Liver (tissue), 9 donors: ENCODE measurements around the gene NAALADL1. TPM values are rescaled to one million over a fixed set of nuclear protein-coding genes. Genes with fewer than 3 reads are reported as not detected.

Source experiments
- DNase-seq: peaks from one replicate; pipeline ENCODE4 v3.0.0-alpha.2; 2017; ENCODE audit warnings: low spot score
- H3K27ac ChIP-seq, 2 donors: one replicate each; pipeline ENCODE4 v1.7.0; 2013; ENCODE audit warnings: inconsistent platforms in 2 of 2, low read length in 2 of 2, control low read depth in 1 of 2, low read depth in 1 of 2, mild to moderate bottlenecking in 1 of 2
- H3K27me3 ChIP-seq, 4 donors: one replicate each; pipeline versions ENCODE4 v1.6.1 to v1.7.0; 2013; ENCODE audit warnings: low read length in 3 of 4, inconsistent platforms in 1 of 4, mild to moderate bottlenecking in 1 of 4, moderate library complexity in 1 of 4; ENCODE audit not compliant: control insufficient read depth in 4 of 4, insufficient read depth in 4 of 4
- H3K36me3 ChIP-seq, 4 donors: one replicate each; pipeline versions ENCODE4 v1.6.1 to v1.7.0; 2013; ENCODE audit warnings: low read length in 3 of 4, mild to moderate bottlenecking in 3 of 4, low read depth in 1 of 4, moderate library complexity in 1 of 4; ENCODE audit not compliant: control insufficient read depth in 4 of 4, insufficient read depth in 3 of 4
- H3K4me1 ChIP-seq, 4 donors: one replicate each; pipeline versions ENCODE4 v1.6.1 to v1.7.0; 2013; ENCODE audit warnings: low read length in 3 of 4, mild to moderate bottlenecking in 3 of 4, moderate library complexity in 1 of 4; ENCODE audit not compliant: control insufficient read depth in 4 of 4, insufficient read depth in 4 of 4
- H3K4me3 ChIP-seq, 3 donors: one replicate each; pipeline versions ENCODE4 v1.6.1 to v1.7.0; 2013; ENCODE audit warnings: low read length in 3 of 3, control low read depth in 1 of 3, low read depth in 1 of 3, mild to moderate bottlenecking in 1 of 3
- H3K9ac ChIP-seq, 2 donors: one replicate each; pipeline ENCODE4 v1.7.0; 2013; ENCODE audit warnings: low read length in 2 of 2, mild to moderate bottlenecking in 2 of 2, moderate library complexity in 2 of 2, control low read depth in 1 of 2, low read depth in 1 of 2
- H3K9me3 ChIP-seq, 4 donors: one replicate each; pipeline versions ENCODE4 v1.6.1 to v1.7.0; 2013; ENCODE audit warnings: low read length in 3 of 4; ENCODE audit not compliant: control insufficient read depth in 4 of 4
- ATF3 ChIP-seq: IDR thresholded peaks from 2 replicates; pipeline ENCODE4 v1.6.1; 2016; ENCODE audit warnings: antibody characterized with exemption
- CTCF ChIP-seq: fragments of 150-350 bp; IDR thresholded peaks from 2 replicates; pipeline ENCODE4 v1.5.1; 2017; ENCODE audit warnings: improper control_type of control experiment, low read depth, low read length; ENCODE audit not compliant: missing input control
- FOXA1 ChIP-seq: IDR thresholded peaks from 2 replicates; pipeline ENCODE4 v1.6.1; 2016; ENCODE audit warnings: antibody characterized with exemption
- GABPA ChIP-seq, 2 donors: IDR thresholded peaks in 1 of 2; conservative IDR thresholded peaks in 1 of 2; 2 replicates each; pipeline ENCODE4 v1.6.1; 2016; ENCODE audit warnings: antibody characterized with exemption in 2 of 2, mild to moderate bottlenecking in 1 of 2, moderate library complexity in 1 of 2
- HNF4A ChIP-seq, 2 donors: conservative IDR thresholded peaks; 2 replicates each; pipeline ENCODE4 v1.6.1; 2016; ENCODE audit warnings: antibody characterized with exemption in 2 of 2, mild to moderate bottlenecking in 2 of 2
- HNF4G ChIP-seq: IDR thresholded peaks from 2 replicates; pipeline ENCODE4 v1.6.1; 2016; ENCODE audit warnings: antibody characterized with exemption
- JUND ChIP-seq, 2 donors: IDR thresholded peaks; 2 replicates each; pipeline ENCODE4 v1.6.1; 2016; ENCODE audit warnings: antibody characterized with exemption in 2 of 2
- MAX ChIP-seq: IDR thresholded peaks from 2 replicates; pipeline ENCODE4 v1.6.1; 2016; ENCODE audit warnings: antibody characterized with exemption
- NR2F2 ChIP-seq: IDR thresholded peaks from 2 replicates; pipeline ENCODE4 v1.6.1; 2016; ENCODE audit warnings: antibody characterized with exemption
- RAD21 ChIP-seq, 2 donors: IDR thresholded peaks; 2 replicates each; pipeline ENCODE4 v1.6.1; 2016; ENCODE audit warnings: antibody characterized with exemption in 2 of 2, mild to moderate bottlenecking in 2 of 2
- SP1 ChIP-seq: IDR thresholded peaks from 2 replicates; pipeline ENCODE4 v1.6.1; 2018; ENCODE audit warnings: antibody characterized with exemption, mild to moderate bottlenecking
- TAF1 ChIP-seq: conservative IDR thresholded peaks from 2 replicates; pipeline ENCODE4 v1.6.1; 2016; ENCODE audit warnings: antibody characterized with exemption, mild to moderate bottlenecking
- YY1 ChIP-seq: IDR thresholded peaks from 2 replicates; pipeline ENCODE4 v1.6.1; 2016; ENCODE audit warnings: antibody characterized with exemption, mild to moderate bottlenecking
- WGBS: extraction: QIAGEN DNeasy Blood & Tissue Kit; methylation state at CpG from one replicate; pipeline ENCODE4 v1.1.7; 2013; 5-methylcytosine and 5-hydroxymethylcytosine counted together
- polyA plus RNA-seq, 2 donors: library from polyadenylated mRNA; stranded (reverse) in 1 of 2; unstranded in 1 of 2; fragments of 200-250 nt in 1 of 2; fragments of >200 nt in 1 of 2; fragmentation: Nextera tagmentation in 1 of 2; extraction: Ambion mirVana in 1 of 2; gene quantifications; one replicate each; pipeline versions ENCODE4 v1.2.1 to v1.2.3, GENCODE V29; 2013 to 2015
- total RNA-seq, 2 donors: library from RNA; depleted of rRNA; stranded (reverse); fragments of >200 nt; gene quantifications; one replicate each; pipeline ENCODE4 v1.2.3, GENCODE V29; 2014
- TF ChIP-seq, protein P1 (sequence below): IDR thresholded peaks from 2 replicates; pipeline ENCODE4 v1.6.1; 2016; ENCODE audit warnings: antibody characterized with exemption, mild to moderate bottlenecking
- donor health status: healthy.
- donor health status: healthy.
- donor health status: healthy.
- donor health status: healthy.
- donor health status: healthy.

Gene NAALADL1
- total and polyA plus RNA-seq, 4 donors: 1.2 to 2.1 (median 1.6) TPM

- Histone ChIP-seq H3K27me3 (no peaks in the 10 kb centered on the region), H3K9me3 (no peaks in the 10 kb centered on the region), H3K4me3 (no peak overlapping the region), H3K27ac (no peak overlapping the region), H3K9ac (no peak overlapping the region), H3K4me1 (peaks cover 0 to 10% (median 6%) of the 10 kb centered on the region in 4 donors), H3K36me3 (peaks cover 3 to 38% (median 18%) of the 10 kb centered on the region in 4 donors)
- WGBS: 92% methylated on average over 11 of the region's 11 CpGs
- TF ChIP-seq MAX (no peak), JUND (IDR thresholded peaks at IDR 0.05) (no peak), NR2F2 (no peak), CTCF (no peak), HNF4G (no peak)
- no peak for DNase-seq
Observed at GRCh38 chr11:65035579-65035978, 22.8 kb downstream of the NAALADL1 start.

DNA sequence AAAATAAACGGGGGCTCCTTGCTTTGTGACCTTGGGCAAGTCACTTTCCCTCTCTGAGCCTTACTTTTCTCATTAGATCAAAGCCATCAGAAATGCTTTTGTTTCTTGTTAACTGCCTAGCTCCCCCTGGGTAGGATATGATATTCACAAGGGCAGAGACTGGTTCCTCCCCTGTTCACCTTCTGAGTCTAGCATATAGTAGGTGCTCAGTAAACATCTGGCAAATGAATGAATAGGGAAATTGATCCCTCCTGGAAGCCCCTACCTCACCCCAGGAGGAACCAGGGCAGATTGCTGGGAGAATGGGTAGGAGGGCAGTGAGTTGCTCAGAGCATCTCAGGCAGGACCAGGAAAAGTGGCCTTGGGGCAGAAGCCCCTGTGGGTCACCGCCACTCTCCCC, 23.9 kb downstream of the NAALADL1 start:
- Histone ChIP-seq H3K9ac (no peak overlapping the region), H3K4me3 (no peak overlapping the region), H3K9me3 (no peaks in the 10 kb centered on the region), H3K27me3 (no peaks in the 10 kb centered on the region), H3K36me3 (peaks cover 3 to 38% (median 18%) of the 10 kb centered on the region in 4 donors), H3K27ac (no peak overlapping the region), H3K4me1 (peaks cover 0 to 2% (median 0%) of the 10 kb centered on the region in 4 donors)
- no peak for TF ChIP-seq CTCF
- WGBS: 92% methylated on average over 2 of the region's 2 CpGs
- no peak for DNase-seq

GRCh38 chr11:65032216-65032615, 26.1 kb downstream of the NAALADL1 start:
- WGBS: 87% methylated on average over 13 of the region's 13 CpGs
- H3K27ac ChIP-seq: no peak overlapping the region
- peaks cover 0 to 14% (median 8%) of the 10 kb centered on the region in 4 donors for H3K4me1 ChIP-seq
- H3K9me3 ChIP-seq: no peaks in the 10 kb centered on the region
- H3K36me3 ChIP-seq: peaks cover 3 to 33% (median 12%) of the 10 kb centered on the region in 4 donors
- DNase-seq: no peak
- H3K27me3 ChIP-seq: no peaks in the 10 kb centered on the region
- no peak overlapping the region for H3K4me3 ChIP-seq
- H3K9ac ChIP-seq: no peak overlapping the region
- no peak for TF ChIP-seq SP1
- no peak for TF ChIP-seq GABPA (IDR thresholded peaks at IDR 0.05 in 1 of 2, conservative IDR thresholded peaks at IDR 0.05 in 1 of 2)
- no peak for TF ChIP-seq FOXA1
- TF ChIP-seq TAF1: no peak
- no peak for TF ChIP-seq YY1
- TF ChIP-seq, protein P1, sequence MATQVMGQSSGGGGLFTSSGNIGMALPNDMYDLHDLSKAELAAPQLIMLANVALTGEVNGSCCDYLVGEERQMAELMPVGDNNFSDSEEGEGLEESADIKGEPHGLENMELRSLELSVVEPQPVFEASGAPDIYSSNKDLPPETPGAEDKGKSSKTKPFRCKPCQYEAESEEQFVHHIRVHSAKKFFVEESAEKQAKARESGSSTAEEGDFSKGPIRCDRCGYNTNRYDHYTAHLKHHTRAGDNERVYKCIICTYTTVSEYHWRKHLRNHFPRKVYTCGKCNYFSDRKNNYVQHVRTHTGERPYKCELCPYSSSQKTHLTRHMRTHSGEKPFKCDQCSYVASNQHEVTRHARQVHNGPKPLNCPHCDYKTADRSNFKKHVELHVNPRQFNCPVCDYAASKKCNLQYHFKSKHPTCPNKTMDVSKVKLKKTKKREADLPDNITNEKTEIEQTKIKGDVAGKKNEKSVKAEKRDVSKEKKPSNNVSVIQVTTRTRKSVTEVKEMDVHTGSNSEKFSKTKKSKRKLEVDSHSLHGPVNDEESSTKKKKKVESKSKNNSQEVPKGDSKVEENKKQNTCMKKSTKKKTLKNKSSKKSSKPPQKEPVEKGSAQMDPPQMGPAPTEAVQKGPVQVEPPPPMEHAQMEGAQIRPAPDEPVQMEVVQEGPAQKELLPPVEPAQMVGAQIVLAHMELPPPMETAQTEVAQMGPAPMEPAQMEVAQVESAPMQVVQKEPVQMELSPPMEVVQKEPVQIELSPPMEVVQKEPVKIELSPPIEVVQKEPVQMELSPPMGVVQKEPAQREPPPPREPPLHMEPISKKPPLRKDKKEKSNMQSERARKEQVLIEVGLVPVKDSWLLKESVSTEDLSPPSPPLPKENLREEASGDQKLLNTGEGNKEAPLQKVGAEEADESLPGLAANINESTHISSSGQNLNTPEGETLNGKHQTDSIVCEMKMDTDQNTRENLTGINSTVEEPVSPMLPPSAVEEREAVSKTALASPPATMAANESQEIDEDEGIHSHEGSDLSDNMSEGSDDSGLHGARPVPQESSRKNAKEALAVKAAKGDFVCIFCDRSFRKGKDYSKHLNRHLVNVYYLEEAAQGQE: no peak
- no peak for TF ChIP-seq ATF3
- TF ChIP-seq RAD21 (IDR thresholded peaks at IDR 0.05): no peak
- TF ChIP-seq HNF4A (conservative IDR thresholded peaks at IDR 0.05): no peak
- TF ChIP-seq CTCF: no peak
- no peak for TF ChIP-seq MAX
- TF ChIP-seq HNF4G: no peak
